K562 (cell line): ENCODE results near the gene AMOTL1. TPM values are rescaled to one million over a fixed set of nuclear protein-coding genes. Genes with fewer than 3 reads are reported as not detected.

ENCODE experiments used
- ATAC-seq: fragments of 200-7000 bp; cut with Tn5 transposase; 3 replicates; pipeline ENCODE4 v1.9.1; 2020; ENCODE audit warnings: moderate library complexity
- BruUV-seq: library from RNA; stranded (reverse); fragments of 400-500 nt; replicated peaks from 2 replicates; lab custom pipeline; 2021; lab: Mats Ljungman, UMichigan
- CTCF ChIA-PET: fragments of 300-600 bp; formaldehyde crosslinking; extraction: SDS; loops from one replicate; lab custom pipeline; 2021; ENCODE audit warnings: low intra/inter-chr PET ratio; lab: Yijun Ruan, JAX
- POLR2A ChIA-PET: fragments of 300-600, 350-650 bp; sonication (Branson Sonifier 250); formaldehyde crosslinking; extraction: SDS; loops from one replicate; lab custom pipeline; 2021; ENCODE audit warnings: antibody characterized with exemption, inconsistent platforms; lab: Yijun Ruan, JAX
- DNase-seq, 4 experiments: peaks; one replicate each; pipeline versions ENCODE4 v3.0.0 to v3.0.0-alpha.2; 2011 to 2018; ENCODE audit warnings: low spot score in 3 of 4, mixed read lengths in 3 of 4; ENCODE audit errors: extremely low read depth in 1 of 4
- FAIRE-seq: peaks from 2 replicates; lab custom pipeline; 2011; peaks lifted over from hg19 to GRCh38; lab: Jason Lieb, UNC
- H2AFZ ChIP-seq: 2 replicates; pipeline ENCODE4 v1.6.0; 2011; ENCODE audit warnings: low read depth, low read length, control low read depth, inconsistent platforms
- H3K27ac ChIP-seq: fragments of 200-600 bp; 3 replicates; pipeline ENCODE4 v1.8.0; 2011; ENCODE audit warnings: low read depth, mild to moderate bottlenecking, control low read depth, inconsistent platforms, low read length, moderate library complexity, mixed read lengths; ENCODE audit errors: extremely low read depth
- H3K27me3 ChIP-seq, 2 experiments: fragments of 300-600 bp in 1 of 2; 2 replicates in 1 of 2; 3 replicates in 1 of 2; pipeline versions ENCODE4 v1.6.0 to v1.8.0; 2011; ENCODE audit warnings: inconsistent platforms in 2 of 2, low read length in 2 of 2, mild to moderate bottlenecking in 1 of 2, mixed read lengths in 1 of 2, moderate library complexity in 1 of 2; ENCODE audit not compliant: control insufficient read depth in 2 of 2, insufficient read depth in 2 of 2
- H3K36me3 ChIP-seq: fragments of 300-600 bp; 3 replicates; pipeline ENCODE4 v1.8.0; 2011; ENCODE audit warnings: mild to moderate bottlenecking, low read length, inconsistent platforms; ENCODE audit not compliant: control insufficient read depth, insufficient read depth
- H3K4me1 ChIP-seq, 2 experiments: fragments of 200-600 bp in 1 of 2; replicated peaks in 1 of 2; 2 replicates in 1 of 2; 3 replicates in 1 of 2; pipeline versions ENCODE4 v1.5.1 to v1.8.0; 2011; ENCODE audit warnings: inconsistent platforms in 2 of 2, low read length in 2 of 2, mild to moderate bottlenecking in 1 of 2, mixed read lengths in 1 of 2, moderate library complexity in 1 of 2; ENCODE audit not compliant: control insufficient read depth in 2 of 2, insufficient read depth in 2 of 2
- H3K4me2 ChIP-seq: 2 replicates; pipeline ENCODE4 v1.6.1; 2011; ENCODE audit warnings: low read length, control low read depth, inconsistent platforms, mixed read lengths; ENCODE audit not compliant: insufficient read depth
- H3K4me3 ChIP-seq: fragments of 200-600 bp; sonication (generic), shearing (Covaris generic); 2 replicates; pipeline ENCODE4 v1.5.1; 2016; ENCODE audit warnings: control low read depth, inconsistent platforms
- H3K79me2 ChIP-seq: fragments of 200-600 bp; 3 replicates; pipeline ENCODE4 v1.8.0; 2011; ENCODE audit warnings: low read length, inconsistent platforms; ENCODE audit not compliant: control insufficient read depth, insufficient read depth
- H3K9ac ChIP-seq, 2 experiments: 2 replicates each; pipeline versions ENCODE4 v1.6.0 to v1.6.1; 2011; ENCODE audit warnings: low read depth in 2 of 2, low read length in 2 of 2, control low read depth in 1 of 2, inconsistent platforms in 1 of 2, mild to moderate bottlenecking in 1 of 2, mixed read lengths in 1 of 2; ENCODE audit not compliant: insufficient read depth in 1 of 2
- H3K9me1 ChIP-seq: one replicate; pipeline ENCODE4 v1.6.0; 2011; ENCODE audit warnings: inconsistent platforms, mild to moderate bottlenecking, low read length, moderate library complexity; ENCODE audit not compliant: control insufficient read depth, insufficient read depth
- H3K9me3 ChIP-seq: replicated peaks from 2 replicates; pipeline ENCODE4 v1.5.1; 2011; ENCODE audit warnings: low read depth, low read length, inconsistent platforms; ENCODE audit not compliant: control insufficient read depth, insufficient read depth
- H4K20me1 ChIP-seq: replicated peaks from 2 replicates; pipeline ENCODE4 v1.6.1; 2011; ENCODE audit warnings: low read length, inconsistent platforms, mixed read lengths; ENCODE audit not compliant: control insufficient read depth, insufficient read depth
- BMI1 ChIP-seq: fragments of 150-350 bp; IDR thresholded peaks from 2 replicates; pipeline ENCODE4 v1.6.1; 2014; ENCODE audit warnings: low read length
- DMBX1 ChIP-seq: fragments of 250-450 bp; sonication (Bioruptor Pico); IDR thresholded peaks from 2 replicates; pipeline ENCODE4 v1.8.0; 2022; ENCODE audit warnings: inconsistent platforms, mild to moderate bottlenecking, moderate library complexity, borderline replicate concordance
- EZH2 ChIP-seq: IDR thresholded peaks from 2 replicates; pipeline ENCODE4 v1.6.1; 2012; ENCODE audit warnings: low read depth, mild to moderate bottlenecking, inconsistent platforms, low read length, borderline replicate concordance
- HDAC2 ChIP-seq: fragments of 450-650 bp; IDR thresholded peaks from 2 replicates; pipeline ENCODE4 v1.6.1; 2016; ENCODE audit warnings: mild to moderate bottlenecking
- JUND ChIP-seq, 2 experiments: IDR thresholded peaks; 2 replicates in 1 of 2; 3 replicates in 1 of 2; pipeline ENCODE4 v1.6.1; 2011; ENCODE audit warnings: borderline replicate concordance in 2 of 2, low read depth in 2 of 2, low read length in 2 of 2, improper control_type of control experiment in 1 of 2, missing biosample characterization in 1 of 2, missing genetic modification characterization in 1 of 2, missing genetic modification reagents in 1 of 2
- MEIS2 ChIP-seq: fragments of 450-650 bp; IDR thresholded peaks from 2 replicates; pipeline ENCODE4 v1.6.1; 2014; ENCODE audit warnings: mild to moderate bottlenecking; ENCODE audit not compliant: partially characterized antibody
- PHF21A ChIP-seq: fragments of 450-650 bp; IDR thresholded peaks from 2 replicates; pipeline ENCODE4 v1.6.1; 2017; ENCODE audit warnings: low read depth, borderline replicate concordance
- PHTF2 ChIP-seq: fragments of 250-450 bp; sonication (Bioruptor Pico); IDR thresholded peaks from 2 replicates; pipeline ENCODE4 v1.5.0; 2021; ENCODE audit warnings: mild to moderate bottlenecking
- RBM14 ChIP-seq: fragments of 200-400 bp; formaldehyde crosslinking; IDR thresholded peaks from 2 replicates; pipeline ENCODE4 v1.6.1; 2018; ENCODE audit warnings: low read depth, mild to moderate bottlenecking, low read length, moderate library complexity, borderline replicate concordance; ENCODE audit not compliant: insufficient read depth
- RBM25 ChIP-seq: fragments of 200-400 bp; formaldehyde crosslinking; IDR thresholded peaks from 2 replicates; pipeline ENCODE4 v1.6.1; 2018; ENCODE audit warnings: low read length, low read depth, moderate library complexity; ENCODE audit not compliant: severe bottlenecking
- RCOR1 ChIP-seq, 2 experiments: IDR thresholded peaks; 2 replicates each; pipeline ENCODE4 v1.6.1; 2012; ENCODE audit warnings: low read depth in 2 of 2, low read length in 2 of 2, borderline replicate concordance in 1 of 2, improper control_type of control experiment in 1 of 2
- RUNX1 ChIP-seq: sonication (generic); IDR thresholded peaks from 2 replicates; pipeline ENCODE4 v1.6.1; 2016; ENCODE audit warnings: antibody characterized with exemption, low read depth
- YY1 ChIP-seq, 3 experiments: IDR thresholded peaks; 2 replicates each; pipeline ENCODE4 v1.6.1; 2011; ENCODE audit warnings: low read length in 2 of 3, mild to moderate bottlenecking in 2 of 3, moderate library complexity in 2 of 3, borderline replicate concordance in 1 of 3, control low read depth in 1 of 3, low read depth in 1 of 3; ENCODE audit not compliant: insufficient read depth in 3 of 3, insufficient replicate concordance in 2 of 3, control insufficient read depth in 1 of 3, insufficient read length in 1 of 3; ENCODE audit errors: extremely low read depth in 1 of 3
- ZFP36 ChIP-seq: fragments of 150-350 bp; IDR thresholded peaks from 2 replicates; pipeline ENCODE4 v1.6.1; 2018; ENCODE audit warnings: low read length, low read depth; ENCODE audit not compliant: partially characterized antibody
- ZNF212 ChIP-seq: fragments of 450-650 bp; formaldehyde crosslinking; IDR thresholded peaks from 2 replicates; pipeline ENCODE4 v1.4.0; 2020; ENCODE audit warnings: mild to moderate bottlenecking
- ZNF23 ChIP-seq: fragments of 250-450 bp; sonication (Bioruptor Pico); IDR thresholded peaks from 2 replicates; pipeline ENCODE4 v1.4.0; 2020; ENCODE audit warnings: mild to moderate bottlenecking
- ZNF3 ChIP-seq: fragments of 250-450 bp; sonication (Bioruptor Pico); IDR thresholded peaks from 2 replicates; pipeline ENCODE4 v1.5.0; 2021; ENCODE audit warnings: mild to moderate bottlenecking, moderate library complexity
- ZNF639 ChIP-seq, 2 experiments: fragments of 200-800 bp in 1 of 2; sonication (Bioruptor generic) in 1 of 2; sonication (generic) in 1 of 2; formaldehyde crosslinking in 1 of 2; IDR thresholded peaks in 1 of 2; conservative IDR thresholded peaks in 1 of 2; 2 replicates each; pipeline versions ENCODE4 v1.5.0 to v1.6.1; 2016 to 2020; ENCODE audit warnings: missing compliant biosample characterization in 1 of 2, missing genetic modification characterization in 1 of 2, missing genetic modification reagents in 1 of 2
- WGBS: fragments of 100-300 bp; shearing (Covaris generic); methylation state at CpG from one replicate; pipeline ENCODE4 v1.1.6; 2016; ENCODE audit warnings: low coverage, mixed read lengths; ENCODE audit not compliant: insufficient coverage; ENCODE audit errors: missing lambda C conversion rate; 5-methylcytosine and 5-hydroxymethylcytosine counted together
- in situ Hi-C: fragments of 300-500 bp; cut with MboI; formaldehyde crosslinking; loops from 4 replicates; pipeline ENCODE4 v1.15.0; 2018; ENCODE audit warnings: inconsistent platforms, mixed read lengths
- intact Hi-C: fragments of 100-400 bp; cut with micrococcal nuclease; formaldehyde crosslinking; loops from 2 replicates; pipeline ENCODE4 v1.14.2; 2022
- polyA plus RNA-seq, 8 experiments: library from polyadenylated mRNA; depleted of rRNA in 4 of 8; stranded (reverse) in 5 of 8; unstranded in 3 of 8; fragments of >200 nt; fragmentation: Nextera tagmentation in 2 of 8; fragmentation: Illumina TruSeq in 1 of 8; extraction: Ambion mirVana in 2 of 8; extraction: Trizol in 1 of 8; gene quantifications; 2 replicates each; pipeline versions ENCODE4 v1.2.1 to v1.2.3, GENCODE V29; 2011 to 2014; ENCODE audit warnings: inconsistent platforms in 1 of 8, missing spikeins in 1 of 8
- total RNA-seq, 7 experiments: library from RNA; depleted of rRNA in 6 of 7; stranded (reverse); fragments of >200 nt in 6 of 7; fragmentation: Illumina TruSeq in 2 of 7; extraction: Trizol in 2 of 7; gene quantifications; 2 replicates each; pipeline versions ENCODE4 v1.2.1 to v1.2.3, GENCODE V29; 2011 to 2021; ENCODE audit warnings: low replicate concordance in 1 of 7
- TF ChIP-seq, protein P1 (sequence below), 2 experiments: fragments of 450-650 bp; IDR thresholded peaks; 2 replicates each; pipeline ENCODE4 v1.6.1; 2016

The AMOTL1 gene
- total and polyA plus RNA-seq, 9 of the 15 experiments (the other 6 are each of a cell fraction or from before 2014, with no cell fraction given) = 4.0 to 35.4 (median 14.0) TPM

DNA sequence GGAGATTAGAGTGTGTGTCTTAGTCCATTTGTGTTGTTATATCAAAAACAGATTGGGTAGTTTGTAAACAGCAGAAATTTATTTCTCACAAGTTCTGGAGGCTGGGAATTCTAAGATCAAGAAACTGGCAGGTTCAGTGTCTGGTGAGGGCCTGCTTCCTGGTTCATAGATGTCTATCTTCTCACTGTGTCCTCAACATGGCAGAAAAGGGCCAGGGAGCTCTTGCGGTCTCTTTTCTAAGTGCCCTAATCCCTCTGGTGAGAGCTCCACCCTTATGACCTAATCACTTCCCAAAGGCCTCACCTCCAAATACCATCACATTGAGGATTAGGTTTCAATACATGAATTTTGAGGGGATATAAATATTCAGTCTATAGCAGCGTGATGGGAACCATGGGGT is 25.5 kb upstream of the AMOTL1 start:
- no peaks in the 10 kb centered on the region for H3K36me3 ChIP-seq
- ChIA-PET POLR2A (interaction anchor here (0.6 to 1.8 kb wide), 4 partner anchors 8 to 326 kb away, joined by 3 to 5 read pairs (median 3); no protein-coding TSS in a partner anchor), CTCF (interaction anchor here (0.7 kb wide), 1 partner anchor 126 kb away, joined by 3 read pairs; no protein-coding TSS in a partner anchor)
- H3K79me2 ChIP-seq = no peaks in the 10 kb centered on the region
- FAIRE-seq = peak; percentile 6
- DNase-seq = peak in 1 of 4 experiments; percentile 44
- H3K27me3 ChIP-seq = peaks cover 0 to 20% of the 10 kb centered on the region in 2 experiments; a peak in 1 of 5 replicates
- intact Hi-C loops = loop anchor here (1.0 kb wide), 1 partner anchor 119 kb away; no protein-coding TSS in a partner anchor
- no TSS peak for BruUV-seq
- in situ Hi-C loops = no loop called here
- no peaks in the 10 kb centered on the region for H3K9me3 ChIP-seq
- H3K4me3 ChIP-seq = no peak overlapping the region
- peak; percentile 64 for ATAC-seq
- peaks cover 11 to 14% of the 10 kb centered on the region in 2 experiments; a peak in 4 of 5 replicates for H3K4me1 ChIP-seq
- no peaks in the 10 kb centered on the region for H4K20me1 ChIP-seq
- 30% methylated on average over 2 of the region's 2 CpGs for WGBS
- H3K9ac ChIP-seq = no peak overlapping the region
- no peaks in the 10 kb centered on the region for H3K9me1 ChIP-seq
- H3K27ac ChIP-seq = no peak overlapping the region
- H2AFZ ChIP-seq = peak overlapping the region; percentile 54
- no peak overlapping the region; the same call in 1 of the 2 replicates for H3K4me2 ChIP-seq
- TF ChIP-seq ZNF23 (CRISPR knock-in tag) (no peak), EZH2 (no peak), ZFP36 (no peak), HDAC2 (no peak), PHF21A (no peak), RBM25 (no peak), PHTF2 (CRISPR knock-in tag) (no peak), YY1 (IDR thresholded peaks at IDR 0.05; ENCODE audit: borderline replicate concordance in 1 of 3, control insufficient read depth in 1 of 3, extremely low read depth in 1 of 3, insufficient read depth in 3 of 3, insufficient read length in 1 of 3, insufficient replicate concordance in 2 of 3, low read depth in 1 of 3, low read length in 2 of 3) (no peak), ZNF212 (no peak), RUNX1 (no peak), RCOR1 (IDR thresholded peaks at IDR 0.05; ENCODE audit: borderline replicate concordance in 1 of 2, low read depth in 2 of 2, low read length in 2 of 2) (no peak), BMI1 (no peak), RBM14 (no peak), ZNF3 (CRISPR knock-in tag) (no peak), JUND (IDR thresholded peaks at IDR 0.05; ENCODE audit: borderline replicate concordance, low read depth, low read length) (peak; percentile 11; the same call in 1 of the 2 replicates), JUND (tag; IDR thresholded peaks at IDR 0.05; ENCODE audit: borderline replicate concordance, low read depth, low read length) (peak; percentile 19; the same call in 1 of the 3 replicates), ZNF639 (CRISPR knock-in tag; conservative IDR thresholded peaks at IDR 0.05 in 1 of 2, IDR thresholded peaks at IDR 0.05 in 1 of 2) (0 out of 4 replicates have a peak, but pooled peaks of 1 of the 2 experiments have one; percentile 20), MEIS2 (no peak), DMBX1 (no peak)
- TF ChIP-seq, protein P1, sequence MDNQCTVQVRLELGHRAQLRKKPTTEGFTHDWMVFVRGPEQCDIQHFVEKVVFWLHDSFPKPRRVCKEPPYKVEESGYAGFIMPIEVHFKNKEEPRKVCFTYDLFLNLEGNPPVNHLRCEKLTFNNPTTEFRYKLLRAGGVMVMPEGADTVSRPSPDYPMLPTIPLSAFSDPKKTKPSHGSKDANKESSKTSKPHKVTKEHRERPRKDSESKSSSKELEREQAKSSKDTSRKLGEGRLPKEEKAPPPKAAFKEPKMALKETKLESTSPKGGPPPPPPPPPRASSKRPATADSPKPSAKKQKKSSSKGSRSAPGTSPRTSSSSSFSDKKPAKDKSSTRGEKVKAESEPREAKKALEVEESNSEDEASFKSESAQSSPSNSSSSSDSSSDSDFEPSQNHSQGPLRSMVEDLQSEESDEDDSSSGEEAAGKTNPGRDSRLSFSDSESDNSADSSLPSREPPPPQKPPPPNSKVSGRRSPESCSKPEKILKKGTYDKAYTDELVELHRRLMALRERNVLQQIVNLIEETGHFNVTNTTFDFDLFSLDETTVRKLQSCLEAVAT (IDR thresholded peaks at IDR 0.05) = no peak
